ENCODE data around the gene TMEM170B.
"Not testable (repeated sequence)": the region's sequence is repeated elsewhere in the genome, so short reads cannot be mapped to it uniquely, and the experiment has no call there.

The TMEM170B gene

DNA sequence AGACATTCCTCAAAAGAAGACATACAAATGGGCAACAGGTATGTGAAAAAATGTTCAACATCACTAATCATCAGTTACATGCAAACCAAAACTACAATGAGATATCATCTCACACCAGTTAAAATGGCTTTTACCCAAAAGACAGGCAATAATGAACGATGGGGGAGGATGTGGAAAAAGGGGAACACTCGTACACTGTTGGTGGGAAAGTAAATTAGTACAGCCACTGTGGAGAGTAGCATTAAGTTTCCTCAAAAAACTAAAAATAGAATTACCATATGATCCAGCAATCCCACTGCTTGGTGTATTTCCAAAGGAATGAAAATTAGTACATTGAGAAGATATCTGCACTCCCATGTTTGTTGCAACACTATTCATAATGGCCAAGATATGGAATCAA, 8.6 kb upstream of the TMEM170B start:
- no peak for DNase-seq (ENCODE audit: low read depth)

DNA sequence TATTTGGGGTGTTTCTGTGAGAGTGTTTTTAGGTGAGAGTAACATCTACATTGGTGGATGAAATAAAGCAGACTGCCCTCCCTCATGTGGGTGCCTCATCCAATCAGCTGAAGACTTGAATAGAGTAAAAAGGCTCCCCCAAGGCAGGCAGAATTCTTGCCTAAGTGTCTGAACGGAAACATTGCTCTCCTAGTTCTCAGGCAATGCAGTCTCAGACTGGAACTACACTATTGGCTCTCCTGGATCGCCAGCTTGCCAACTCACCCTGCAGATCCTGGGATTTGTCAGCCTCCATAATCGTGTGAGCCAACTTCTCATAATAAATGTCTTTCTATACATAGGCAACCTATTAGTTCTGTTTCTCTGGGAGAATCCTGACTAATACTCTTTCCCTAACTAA, 5.5 kb upstream of the TMEM170B start:
- DNase-seq (ENCODE audit: low read depth), result no peak

DNA sequence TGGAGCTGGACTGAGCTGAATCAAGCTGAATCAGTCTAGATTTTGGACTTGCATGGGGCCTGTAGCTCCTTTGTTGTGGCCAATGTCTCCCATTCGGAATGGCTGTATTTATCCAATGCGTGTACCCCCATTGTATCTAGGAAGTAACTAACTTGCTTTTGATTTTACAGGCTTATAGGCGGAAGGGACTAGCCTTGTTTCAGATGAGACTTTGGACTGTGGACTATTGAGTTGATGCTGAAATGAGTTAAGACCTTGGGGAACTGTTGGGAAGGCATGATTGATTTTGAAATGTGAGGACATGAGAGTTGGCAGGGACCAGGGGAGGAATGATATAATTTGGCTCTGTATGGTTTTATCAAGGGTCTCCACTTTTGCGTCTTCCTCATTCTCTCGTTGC, 3.0 kb upstream of the TMEM170B start:
- no peak for DNase-seq (ENCODE audit: low read depth)

DNA sequence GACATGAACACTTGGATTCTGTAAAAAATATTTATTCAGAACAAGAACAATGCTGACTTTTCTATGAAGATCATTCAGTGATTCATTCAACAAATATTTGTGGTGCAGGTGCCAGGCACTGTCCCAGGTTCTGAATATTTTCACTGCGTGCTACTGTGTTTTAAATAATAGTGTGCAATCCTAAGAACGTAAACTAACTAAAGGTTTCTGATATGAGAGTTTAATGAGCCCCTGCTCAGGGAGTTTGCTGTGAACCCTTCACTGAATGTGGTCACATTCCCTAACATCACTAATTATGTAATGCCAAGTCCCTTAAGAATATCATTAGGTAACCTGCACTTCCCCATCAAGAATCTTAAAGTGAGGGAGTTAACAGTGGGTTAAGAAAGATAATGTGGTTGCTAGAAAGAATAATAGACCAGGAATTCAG, 1.7 kb upstream of the TMEM170B start:
- no peak for DNase-seq (ENCODE audit: low read depth)

DNA sequence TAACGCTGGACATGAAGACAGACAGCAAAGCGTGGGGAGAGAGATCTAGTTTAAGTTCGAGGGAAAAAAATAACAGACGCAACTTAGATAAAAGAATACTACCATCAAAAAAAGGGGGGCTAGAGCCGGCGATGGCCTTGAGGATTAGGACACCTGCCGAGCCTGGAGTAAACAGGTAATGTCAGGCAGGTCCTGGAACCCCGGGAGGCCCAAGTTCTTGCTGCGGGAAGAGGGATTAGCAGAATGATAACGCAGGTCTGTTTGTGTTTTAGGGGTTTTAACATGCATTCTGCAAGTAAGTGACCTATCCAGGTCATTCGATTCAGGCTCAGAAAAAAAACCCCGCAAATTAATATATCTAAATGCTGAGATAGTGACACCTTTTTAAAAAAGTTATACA, 754 bp upstream of the TMEM170B start:
- DNase-seq (ENCODE audit: low read depth), result no peak

DNA sequence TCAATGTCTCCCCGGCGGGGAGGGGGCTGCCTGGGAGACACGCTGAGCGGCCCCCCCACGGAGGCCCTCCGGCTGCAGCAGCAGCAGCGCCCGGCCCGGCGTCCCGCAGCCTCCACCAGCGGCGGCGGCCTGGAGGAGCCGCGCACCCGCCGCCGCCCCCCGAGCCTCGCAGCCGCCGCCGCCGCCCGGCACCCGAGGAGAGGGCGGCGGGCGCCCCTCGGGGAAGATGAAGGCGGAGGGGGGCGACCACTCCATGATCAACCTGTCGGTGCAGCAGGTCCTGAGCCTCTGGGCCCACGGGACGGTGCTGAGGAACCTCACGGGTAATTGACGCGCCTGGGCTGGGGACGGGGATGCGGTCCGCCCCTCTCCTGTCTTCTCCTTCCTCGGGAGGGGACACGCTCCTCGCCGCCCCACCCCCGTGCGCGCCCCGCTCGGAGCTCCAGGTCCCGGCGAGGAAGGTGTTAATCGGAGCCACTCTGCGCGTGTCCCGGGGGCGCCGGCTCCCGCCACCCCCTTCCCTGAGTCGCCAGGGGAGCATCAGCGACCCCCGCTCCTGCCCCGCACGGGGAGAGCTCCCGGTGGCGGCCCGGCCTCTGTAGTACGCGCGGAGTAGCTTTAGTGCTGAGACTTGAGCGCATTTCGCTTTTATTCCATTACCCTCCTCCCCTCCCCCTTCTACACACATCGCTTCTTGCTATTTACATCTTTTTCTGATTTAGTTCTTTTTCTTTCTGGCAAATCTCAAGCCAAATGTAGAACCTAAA, 686 bp downstream of the TMEM170B start:
- no peak for DNase-seq (ENCODE audit: low read depth)

DNA sequence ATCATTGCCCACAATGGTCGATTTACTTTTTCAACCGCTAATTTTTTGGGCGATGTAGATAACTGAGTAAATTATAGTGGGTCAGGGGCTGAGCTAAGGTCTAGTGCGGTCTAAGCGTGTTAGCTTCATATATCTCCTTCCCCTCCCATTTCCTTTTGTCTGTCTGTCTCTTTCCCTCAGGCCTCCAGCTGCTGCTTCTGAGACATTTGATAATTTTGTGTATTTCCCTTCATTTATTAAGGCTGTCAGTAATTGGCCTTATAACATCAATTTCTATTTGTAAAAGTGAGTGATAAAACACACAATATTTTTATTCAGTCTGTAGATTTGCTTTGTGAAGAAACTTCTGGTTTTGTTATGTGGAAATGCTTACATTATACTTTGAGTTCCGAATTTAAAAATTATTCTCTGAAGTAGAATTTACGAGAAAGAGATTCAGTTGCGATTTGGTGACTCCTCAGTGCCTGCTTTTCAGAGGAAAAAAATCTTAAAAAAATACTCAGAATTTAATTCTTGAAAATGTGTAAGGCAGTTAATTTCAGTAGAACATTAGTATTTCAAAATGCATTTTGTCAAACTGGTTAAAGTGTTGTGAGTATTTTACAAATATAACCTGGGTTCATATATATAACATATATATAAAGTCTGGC, 1.4 kb downstream of the TMEM170B start:
- no peak for DNase-seq (ENCODE audit: low read depth)

DNA sequence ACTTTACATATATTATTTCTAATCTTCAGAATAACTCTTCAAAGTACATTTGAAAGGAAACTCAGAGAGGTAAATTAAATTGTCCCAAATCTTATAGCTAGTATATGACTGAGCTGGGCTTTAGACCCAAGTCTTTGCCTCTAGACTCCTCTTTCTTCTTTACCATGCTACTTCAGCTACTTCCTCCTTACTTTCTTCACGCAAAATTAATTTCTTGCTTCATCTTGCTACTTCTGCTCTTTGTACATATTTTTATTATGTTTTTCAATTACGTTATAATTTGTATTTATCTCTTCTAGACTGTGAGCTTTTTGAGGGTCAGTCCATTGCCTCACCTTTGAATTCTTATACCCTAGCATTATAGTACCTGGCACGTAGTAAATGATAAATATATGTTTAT, 5.3 kb downstream of the TMEM170B start:
- no peak for DNase-seq (ENCODE audit: low read depth)

DNA sequence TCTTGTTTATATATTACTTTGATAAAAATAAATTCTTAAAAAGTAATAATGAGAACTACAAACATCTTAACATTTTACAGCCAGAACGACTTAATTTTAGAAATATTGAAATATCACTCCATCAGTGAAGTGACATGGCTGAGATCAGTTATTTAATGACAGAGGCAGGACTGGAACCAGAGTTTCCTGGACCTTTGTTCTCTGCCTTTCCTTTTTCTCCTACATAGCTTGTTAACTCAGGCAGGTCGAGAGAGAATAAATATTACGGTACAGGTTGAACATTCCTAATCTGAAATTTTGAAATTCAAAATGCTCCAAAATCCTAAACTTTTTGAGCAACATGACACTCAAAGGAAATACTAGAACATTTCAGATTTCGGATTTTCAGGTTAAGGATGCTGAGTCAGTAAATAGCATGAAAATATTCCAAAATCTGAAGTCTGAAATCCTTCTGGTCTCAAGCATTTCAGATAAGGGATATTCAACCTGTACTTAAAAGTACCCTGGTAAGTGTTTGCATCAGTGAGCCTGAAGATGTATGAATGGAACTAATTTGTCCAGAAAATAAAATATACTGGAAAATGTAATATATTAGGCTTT, 6.5 kb downstream of the TMEM170B start:
- no peak for DNase-seq (ENCODE audit: low read depth)

DNA sequence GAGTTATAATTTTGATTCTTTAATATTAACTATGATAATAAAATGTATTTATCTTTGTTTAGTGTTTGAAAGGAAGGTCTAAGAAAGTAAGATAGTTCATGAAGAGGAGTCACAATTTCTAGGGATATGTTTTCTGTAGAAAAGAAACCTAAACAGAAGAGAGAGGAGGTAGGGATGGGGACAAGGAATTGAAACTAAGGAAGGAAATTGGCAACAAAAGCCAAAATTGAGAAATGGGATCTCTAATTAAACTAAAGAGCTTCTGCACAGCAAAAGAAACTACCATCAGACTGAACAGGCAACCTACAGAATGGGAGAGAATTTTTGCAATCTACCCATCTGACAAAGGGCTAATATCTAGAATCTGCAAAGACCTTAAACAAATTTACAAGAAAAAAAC, 10.3 kb downstream of the TMEM170B start:
- not testable (repeated sequence) for DNase-seq (ENCODE audit: low read depth)

DNA sequence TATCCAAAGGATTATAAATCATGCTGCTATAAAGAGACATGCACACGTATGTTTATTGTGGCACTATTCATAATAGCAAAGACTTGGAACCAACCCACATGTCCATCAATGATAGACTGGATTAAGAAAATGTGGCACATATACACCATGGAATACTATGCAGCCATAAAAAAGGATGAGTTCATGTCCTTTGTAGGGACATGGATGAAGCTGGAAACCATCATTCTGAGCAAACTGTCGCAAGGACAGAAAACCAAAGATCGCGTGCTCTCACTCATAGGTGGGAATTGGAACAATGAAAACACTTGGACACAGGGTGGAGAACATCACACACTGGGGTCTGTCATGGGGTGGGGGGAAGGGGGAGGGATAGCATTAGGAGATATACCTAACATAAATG, 11.0 kb downstream of the TMEM170B start:
- DNase-seq (ENCODE audit: low read depth), result not testable (repeated sequence)

DNA sequence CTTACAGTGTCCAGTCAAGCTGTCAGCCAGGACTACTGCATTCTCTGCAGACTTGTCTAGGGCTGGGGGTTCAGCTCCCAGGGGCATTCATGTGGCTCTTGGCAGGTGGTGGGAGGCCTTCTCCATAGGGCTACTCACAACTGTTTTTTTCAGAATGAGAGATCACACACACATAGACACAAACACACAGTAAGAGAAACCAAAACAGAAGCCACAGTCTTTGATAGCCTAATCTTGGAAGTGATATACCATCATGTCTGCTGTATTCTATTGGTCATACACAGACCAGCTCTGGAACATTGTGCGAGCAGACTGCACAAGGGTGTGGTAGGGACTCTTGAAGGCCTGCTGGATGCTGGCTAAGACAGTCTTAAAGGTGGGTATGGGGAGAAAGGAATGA, 13.5 kb downstream of the TMEM170B start:
- no peak for DNase-seq (ENCODE audit: low read depth)

DNA sequence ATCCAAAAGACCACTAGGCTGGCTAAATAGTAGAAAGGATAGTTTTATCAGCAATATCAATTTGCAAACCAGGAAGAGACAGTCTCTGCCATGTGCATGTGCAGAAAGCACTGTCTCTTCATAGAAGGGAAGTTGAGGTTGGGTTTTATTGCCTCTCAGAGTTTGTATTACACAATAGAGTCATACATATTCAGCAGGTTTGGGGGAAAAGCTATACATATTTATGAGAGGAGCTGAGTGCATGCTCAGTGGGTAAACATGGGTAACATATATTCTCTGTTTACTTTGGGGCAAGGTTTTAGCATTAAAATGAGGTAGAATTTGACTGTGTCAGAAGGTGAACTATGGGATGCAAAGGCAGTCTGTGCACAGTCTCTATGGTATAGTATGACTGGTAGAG, 14.9 kb downstream of the TMEM170B start:
- no peak for DNase-seq (ENCODE audit: low read depth)

DNA sequence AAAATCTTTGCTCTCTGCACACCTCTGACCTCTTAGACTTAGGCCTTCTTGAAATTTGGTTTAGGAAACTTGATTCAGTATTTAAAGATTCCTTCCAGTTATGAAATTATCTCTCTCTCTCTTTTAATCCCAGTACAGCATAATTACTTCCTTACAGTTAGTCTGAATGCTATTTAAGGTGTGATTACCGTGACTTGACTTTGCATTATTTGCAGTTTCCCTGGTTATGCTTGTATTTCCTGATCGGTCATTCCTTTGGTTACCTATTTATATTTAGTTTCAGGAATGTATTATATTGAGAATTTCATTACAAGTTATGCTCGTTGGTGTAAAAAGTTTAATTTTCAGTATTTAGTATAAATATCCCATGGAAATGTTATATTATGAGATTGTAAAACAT, 16.3 kb downstream of the TMEM170B start:
- no peak for DNase-seq (ENCODE audit: low read depth)

DNA sequence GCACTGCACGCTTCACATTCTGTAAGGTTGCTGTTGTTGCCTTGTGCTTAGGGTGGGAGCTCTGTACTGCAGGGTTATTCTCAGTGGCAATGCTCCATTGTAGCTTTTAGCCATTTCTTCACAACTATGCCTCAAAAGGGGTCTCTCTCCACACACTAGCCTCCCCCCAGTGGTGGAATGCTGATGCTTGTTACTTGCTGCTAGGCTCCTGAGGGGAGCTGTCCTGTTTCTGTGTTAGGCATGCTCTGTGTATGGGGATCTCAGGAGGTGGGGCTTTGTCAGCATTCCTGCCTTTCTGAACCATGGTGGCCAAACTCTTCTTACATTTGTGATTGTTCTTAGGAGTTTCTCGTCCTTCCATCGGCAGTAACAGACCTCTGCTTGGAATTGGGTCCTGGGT, 18.8 kb downstream of the TMEM170B start:
- no peak for DNase-seq (ENCODE audit: low read depth)

DNA sequence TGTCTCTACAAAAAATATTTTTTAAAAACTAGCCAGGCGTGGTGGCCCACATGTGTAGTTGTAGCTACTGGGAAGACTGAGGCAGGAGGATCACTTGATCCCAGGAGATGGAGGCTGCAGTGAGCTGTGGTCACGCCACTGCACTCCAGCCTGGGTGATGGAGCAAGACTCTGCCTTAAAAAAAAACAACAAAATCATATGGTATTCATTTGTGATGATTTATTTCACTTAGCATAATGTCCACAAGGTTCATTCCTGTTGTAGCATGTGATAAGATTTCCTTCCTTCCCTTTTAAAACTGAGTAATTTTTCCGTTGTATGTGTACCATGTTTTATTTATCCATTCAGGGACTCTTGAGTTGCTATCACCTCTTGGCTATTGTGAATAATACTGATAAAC, 26.2 kb downstream of the TMEM170B start:
- no peak for DNase-seq (ENCODE audit: low read depth)

DNA sequence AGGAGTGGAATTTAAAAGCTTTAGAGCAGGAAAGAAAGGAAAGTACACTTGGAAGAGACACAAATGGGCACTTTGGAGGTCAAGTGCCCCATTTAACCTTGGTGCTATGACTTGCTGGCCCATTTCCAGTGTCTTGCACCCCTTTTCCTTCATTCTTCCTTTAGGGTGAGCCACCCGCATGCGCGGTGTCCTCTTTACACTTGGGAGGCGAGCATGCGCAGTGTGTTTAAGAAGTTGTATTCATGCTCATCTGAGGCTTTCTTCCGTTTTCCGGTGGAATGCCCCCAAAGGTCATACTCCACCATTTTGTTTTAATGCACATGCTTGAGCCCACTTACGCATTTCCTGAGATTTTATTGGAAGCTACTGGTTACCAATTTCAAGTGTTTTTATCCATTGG, 29.1 kb downstream of the TMEM170B start:
- DNase-seq (ENCODE audit: low read depth), result no peak

DNA sequence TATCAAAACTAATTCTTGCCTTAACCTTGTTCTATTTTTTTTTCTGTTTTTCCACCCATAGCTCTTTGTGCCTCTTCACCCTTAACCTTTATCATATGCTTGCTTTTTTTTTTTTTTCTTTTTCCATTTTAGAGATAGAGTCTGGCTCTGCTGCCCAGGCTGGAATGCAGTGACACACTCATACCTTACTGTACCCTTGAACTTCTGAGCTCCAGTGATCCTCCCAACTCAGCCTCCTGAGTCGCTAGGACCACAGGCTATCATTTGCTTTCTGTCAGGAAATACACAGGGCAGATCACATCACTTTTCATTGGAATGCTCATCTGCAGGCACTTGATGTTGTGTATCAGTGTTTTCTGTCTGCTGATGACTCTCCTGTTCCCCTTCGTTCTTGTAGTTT, 33.5 kb downstream of the TMEM170B start:
- DNase-seq (ENCODE audit: low read depth), result no peak

DNA sequence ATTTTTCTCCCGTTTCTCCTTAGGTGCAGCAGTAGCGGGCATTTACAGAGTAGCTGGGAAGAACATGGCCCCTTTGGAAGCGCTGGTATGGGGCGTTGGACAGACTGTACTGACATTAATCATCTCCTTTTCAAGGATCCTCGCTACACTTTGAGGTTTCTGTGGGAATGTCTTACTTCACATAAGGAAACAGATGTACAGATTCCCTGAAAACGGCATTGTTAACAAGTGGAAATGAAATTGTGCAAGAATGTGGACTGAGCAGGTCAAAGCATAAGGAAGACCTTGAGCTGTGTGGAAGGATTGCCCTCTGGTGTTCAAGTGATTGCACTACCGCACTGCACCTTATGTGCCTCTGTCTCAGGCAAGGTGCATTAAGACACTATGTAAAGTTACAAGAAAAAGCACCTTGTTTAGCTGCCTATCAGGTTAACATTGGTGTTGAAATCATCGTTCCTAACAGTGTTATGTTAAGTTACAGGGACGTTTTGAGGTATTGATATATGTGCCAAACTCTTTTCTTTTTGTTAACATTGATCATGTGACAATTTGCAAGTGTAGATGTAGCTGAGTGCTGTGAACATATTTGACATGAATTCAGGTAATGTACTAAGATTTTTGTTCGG, 38.0 kb downstream of the TMEM170B start:
- peak; percentile 40 for DNase-seq (ENCODE audit: low read depth)

DNA sequence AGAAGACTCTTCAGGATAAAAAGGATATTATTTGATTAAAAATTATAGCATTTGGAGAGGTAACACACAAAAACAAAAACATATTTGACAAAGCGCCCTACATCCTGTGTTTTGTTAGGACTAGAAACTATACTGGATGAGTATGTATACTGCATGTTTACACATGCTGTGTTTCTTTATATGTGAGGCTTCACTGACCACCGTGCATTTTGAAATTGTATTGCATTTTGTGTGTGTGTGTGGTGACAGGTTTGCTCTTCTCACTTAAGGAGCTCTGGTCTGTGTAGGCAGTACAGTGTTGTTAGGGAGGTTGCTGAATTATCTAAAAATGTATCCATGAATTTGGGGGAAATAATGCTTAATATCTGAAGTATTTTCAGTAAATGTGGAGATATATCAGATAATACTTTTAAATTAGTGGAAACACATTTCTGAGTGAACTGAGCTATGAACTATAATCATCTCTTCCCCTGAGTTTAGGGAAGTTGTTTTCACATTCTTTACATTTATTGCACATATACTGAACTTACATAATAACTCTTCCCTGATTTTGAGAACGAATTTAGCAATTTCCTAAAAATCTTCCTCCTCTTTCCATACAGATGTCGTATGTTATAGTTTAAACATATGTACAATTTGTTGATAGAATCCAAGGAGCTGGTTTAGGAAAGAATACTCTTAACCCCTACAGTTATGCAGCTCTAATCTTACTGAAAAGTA, 43.3 kb downstream of the TMEM170B start:
- no peak for DNase-seq (ENCODE audit: low read depth)

DNA sequence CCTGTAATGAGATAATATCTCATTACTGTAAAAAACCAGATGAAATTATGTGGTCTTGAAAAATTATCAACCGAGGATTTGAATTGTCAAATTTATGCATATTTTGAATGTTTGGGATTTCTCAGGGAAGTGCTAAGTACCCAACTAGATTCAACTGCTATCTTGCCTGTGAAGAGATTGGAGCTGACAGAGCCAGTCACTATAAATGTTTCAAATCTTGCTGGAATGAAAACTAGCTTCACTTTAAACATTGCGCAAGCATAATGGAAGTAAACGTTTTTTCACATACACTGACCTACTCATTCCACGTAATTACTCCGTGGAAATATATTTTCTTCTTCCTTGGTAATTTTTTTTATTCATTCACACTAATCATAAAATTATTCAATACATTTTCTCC, 46.7 kb downstream of the TMEM170B start:
- DNase-seq (ENCODE audit: low read depth), result no peak

DNA sequence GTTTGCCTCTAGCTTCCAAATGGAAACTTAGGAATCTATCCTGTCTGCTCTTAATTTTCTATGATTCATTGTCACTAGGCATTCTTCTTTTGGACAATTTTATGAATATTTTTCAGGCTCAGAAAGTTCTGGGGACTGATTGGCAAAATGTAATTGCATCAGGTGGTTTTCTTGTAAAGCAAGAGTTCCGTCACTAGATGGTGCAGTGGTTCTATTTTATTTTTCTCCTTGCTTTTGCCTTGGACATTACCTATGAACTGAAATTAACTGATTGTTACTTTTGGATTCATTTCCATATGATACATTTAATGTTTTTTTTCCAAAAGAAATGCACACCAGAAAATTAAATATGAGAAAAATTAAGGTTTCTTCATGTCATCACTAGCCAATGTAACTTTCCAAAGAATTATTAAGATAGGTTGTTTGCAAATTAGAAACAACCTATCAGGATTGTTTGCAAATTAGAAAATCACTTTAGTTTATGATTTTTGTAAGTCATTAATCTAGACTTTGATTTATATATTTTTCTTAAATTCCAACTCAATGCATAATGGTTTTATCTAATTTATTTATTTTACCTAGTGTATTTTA, 48.0 kb downstream of the TMEM170B start:
- DNase-seq (ENCODE audit: low read depth), result no peak
